ENCODE data around the gene METTL22.

Gene METTL22

GRCh38 chr16:8594149-8594666, 27.3 kb upstream of the METTL22 start:
- no peak for DNase-seq

GRCh38 chr16:8595783-8596182, 25.7 kb upstream of the METTL22 start:
- no peak for DNase-seq

- DNase-seq = no peak
Measured at GRCh38 chr16:8596581-8596980, 24.9 kb upstream of the METTL22 start.

GRCh38 chr16:8600144-8600775, 21.2 kb upstream of the METTL22 start:
- DNase-seq = no peak

- no peak for DNase-seq
Measured at GRCh38 chr16:8605554-8605953, 15.9 kb upstream of the METTL22 start.

GRCh38 chr16:8607214-8607613, 14.3 kb upstream of the METTL22 start:
- no peak for DNase-seq

GRCh38 chr16:8611122-8611521, 10.4 kb upstream of the METTL22 start:
- DNase-seq = no peak

GRCh38 chr16:8611886-8612600, 9.5 kb upstream of the METTL22 start:
- no peak for DNase-seq

GRCh38 chr16:8614435-8615029, 7.0 kb upstream of the METTL22 start:
- no peak for DNase-seq

- DNase-seq = no peak
Measured at GRCh38 chr16:8619671-8620370, 1.7 kb upstream of the METTL22 start.

- DNase-seq = no peak
Measured at GRCh38 chr16:8620535-8620934, 963 bp upstream of the METTL22 start.

- DNase-seq = no peak
Measured at GRCh38 chr16:8621222-8621571, 301 bp upstream of the METTL22 start.

- no peak for DNase-seq
Measured at GRCh38 chr16:8622315-8622656, 788 bp downstream of the METTL22 start.

- DNase-seq = no peak
Measured at GRCh38 chr16:8623634-8624033, 2.1 kb downstream of the METTL22 start.

- no peak for DNase-seq
Measured at GRCh38 chr16:8625491-8626087, 4.1 kb downstream of the METTL22 start.

GRCh38 chr16:8626946-8627345, 5.4 kb downstream of the METTL22 start:
- DNase-seq = no peak

- DNase-seq = no peak
Measured at GRCh38 chr16:8627456-8627855, 6.0 kb downstream of the METTL22 start.

- no peak for DNase-seq
Measured at GRCh38 chr16:8628981-8629725, 7.7 kb downstream of the METTL22 start.

- no peak for DNase-seq
Measured at GRCh38 chr16:8630255-8630953, 8.9 kb downstream of the METTL22 start.

- no peak for DNase-seq
Measured at GRCh38 chr16:8631373-8631772, 9.9 kb downstream of the METTL22 start.

- no peak for DNase-seq
Measured at GRCh38 chr16:8631818-8632465, 10.4 kb downstream of the METTL22 start.
